Measurements from ENCODE around the gene FAF1. TPM values are rescaled to one million over a fixed set of nuclear protein-coding genes. Genes with fewer than 3 reads are reported as not detected.

Gene FAF1
- total and polyA plus RNA-seq, 9 of the 15 experiments (the other 6 are each of a cell fraction or from before 2014, with no cell fraction given), result 48.7 to 225 (median 118) TPM

DNA sequence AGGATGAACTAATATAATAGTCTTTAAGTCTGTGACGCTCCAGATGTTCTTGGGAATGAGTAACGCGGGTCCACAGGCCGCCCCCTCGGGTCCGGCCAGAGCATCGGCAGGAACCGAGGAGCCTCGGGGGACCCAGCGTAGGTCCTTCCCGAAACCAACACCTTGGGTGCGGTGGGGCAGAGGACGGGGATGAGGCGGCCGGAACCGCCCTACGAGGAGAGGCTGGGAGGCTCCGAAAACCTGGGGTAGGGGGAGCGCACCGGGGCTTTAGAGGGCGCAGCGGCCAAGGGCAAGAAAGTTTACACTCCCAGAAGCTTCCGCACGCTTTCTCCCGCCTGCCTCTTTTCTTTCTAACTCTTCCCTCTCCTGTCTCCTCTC is 543.9 kb downstream of the FAF1 start (continued):
- no peak for TF ChIP-seq CREBBP (IDR thresholded peaks at IDR 0.05; ENCODE audit: low read depth, low read length)
- TF ChIP-seq OTX1 (CRISPR knock-in tag; IDR thresholded peaks at IDR 0.05), result no peak
- TF ChIP-seq RBFOX2 (IDR thresholded peaks at IDR 0.05; ENCODE audit: low read depth, low read length), result no peak
- TF ChIP-seq SMC3 (conservative IDR thresholded peaks at IDR 0.05; ENCODE audit: insufficient read depth, low read depth, low read length), result no peak

DNA sequence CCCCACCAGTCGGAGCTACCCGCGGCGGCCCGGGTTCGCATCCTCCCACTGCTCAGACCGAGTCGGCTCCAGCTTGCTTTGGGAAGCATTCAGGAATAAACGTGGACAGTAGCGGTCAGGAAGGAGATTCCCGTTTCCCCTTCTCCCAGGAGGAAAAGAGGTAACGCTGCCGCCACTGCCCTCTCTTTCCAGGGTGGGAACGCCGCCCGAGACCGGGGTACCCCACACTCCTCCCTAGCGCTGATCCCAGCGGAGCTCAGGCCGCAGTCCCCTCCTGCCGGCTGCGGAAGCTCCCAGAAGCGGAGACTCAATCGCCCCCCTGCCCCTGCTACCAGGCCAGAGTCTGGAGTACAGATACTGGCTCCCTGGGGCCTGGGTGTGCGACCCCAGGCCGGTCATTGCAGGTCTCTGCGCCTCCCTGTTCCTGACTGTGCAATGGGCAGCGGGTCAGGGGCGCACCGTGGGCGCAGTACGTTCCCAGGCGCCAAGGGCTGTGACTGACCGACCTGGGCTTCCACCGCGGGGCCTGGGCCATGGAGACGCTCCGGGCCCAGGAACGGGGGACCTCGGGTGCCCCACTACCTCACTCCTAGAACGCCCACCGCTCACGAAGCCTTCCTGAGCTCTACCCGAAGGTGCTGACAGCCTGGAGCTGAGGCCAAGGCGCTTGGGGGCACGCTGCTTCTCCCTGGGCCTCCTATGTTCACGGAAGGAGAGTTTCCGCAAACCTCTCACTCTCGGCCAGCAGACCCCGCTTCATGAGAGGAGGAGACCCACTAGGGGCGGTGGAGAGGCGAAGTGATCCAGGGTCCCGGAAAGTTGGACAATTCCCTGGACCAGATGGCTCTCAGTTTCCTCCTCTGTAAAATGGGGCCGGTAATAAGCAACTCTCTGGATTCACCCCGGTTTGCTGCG is 544.6 kb downstream of the FAF1 start:
- intact Hi-C loops (cut with micrococcal nuclease), result no loop called here
- whole genome bisulfite sequencing (ENCODE audit: insufficient coverage, low coverage, missing lambda C conversion rate), result 5% methylated on average over 56 of the region's 56 CpGs

More for the DNA sequence above, 544.6 kb downstream of the FAF1 start:
- ChIA-PET CTCF (ENCODE audit: low intra/inter-chr PET ratio) (no interaction called here), POLR2A (no interaction called here)
- peaks cover 0 to 27% of the 10 kb centered on the region in 2 experiments; a peak in 1 of 5 replicates for H3K4me1 ChIP-seq (replicated peaks in 1 of 2; ENCODE audit: control insufficient read depth in 2 of 2, insufficient read depth in 2 of 2, low read length in 2 of 2)
- H3K9ac ChIP-seq (ENCODE audit: insufficient read depth in 1 of 2, low read depth in 2 of 2, low read length in 2 of 2), result no peak overlapping the region
- no peak for FAIRE-seq
- ATAC-seq, result no peak; the same call in none of the 3 replicates
- H3K9me3 ChIP-seq (replicated peaks; ENCODE audit: control insufficient read depth, insufficient read depth, low read depth, low read length), result no peaks in the 10 kb centered on the region
- H2AFZ ChIP-seq (ENCODE audit: low read depth, low read length), result no peak overlapping the region
- no peak overlapping the region for H3K27ac ChIP-seq (ENCODE audit: extremely low read depth, low read depth, low read length)
- H3K4me3 ChIP-seq, result no peak overlapping the region
- H3K27me3 ChIP-seq (ENCODE audit: control insufficient read depth in 2 of 2, insufficient read depth in 2 of 2, low read length in 2 of 2), result peaks cover 57 to 68% of the 10 kb centered on the region in 2 experiments
- H3K36me3 ChIP-seq (ENCODE audit: control insufficient read depth, insufficient read depth, low read length), result no peaks in the 10 kb centered on the region
- no peak for TF ChIP-seq ZNF143 (CRISPR knock-in tag; IDR thresholded peaks at IDR 0.05)
- TF ChIP-seq ZNF324 (CRISPR knock-in tag; IDR thresholded peaks at IDR 0.05), result no peak
- TF ChIP-seq, protein P1, sequence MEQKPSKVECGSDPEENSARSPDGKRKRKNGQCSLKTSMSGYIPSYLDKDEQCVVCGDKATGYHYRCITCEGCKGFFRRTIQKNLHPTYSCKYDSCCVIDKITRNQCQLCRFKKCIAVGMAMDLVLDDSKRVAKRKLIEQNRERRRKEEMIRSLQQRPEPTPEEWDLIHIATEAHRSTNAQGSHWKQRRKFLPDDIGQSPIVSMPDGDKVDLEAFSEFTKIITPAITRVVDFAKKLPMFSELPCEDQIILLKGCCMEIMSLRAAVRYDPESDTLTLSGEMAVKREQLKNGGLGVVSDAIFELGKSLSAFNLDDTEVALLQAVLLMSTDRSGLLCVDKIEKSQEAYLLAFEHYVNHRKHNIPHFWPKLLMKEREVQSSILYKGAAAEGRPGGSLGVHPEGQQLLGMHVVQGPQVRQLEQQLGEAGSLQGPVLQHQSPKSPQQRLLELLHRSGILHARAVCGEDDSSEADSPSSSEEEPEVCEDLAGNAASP (IDR thresholded peaks at IDR 0.05), result no peak
- no peak for TF ChIP-seq WHSC1 (IDR thresholded peaks at IDR 0.05; ENCODE audit: low read length)
- no peak for TF ChIP-seq TCF3 (CRISPR knock-in tag; IDR thresholded peaks at IDR 0.05)
- no peak for TF ChIP-seq KLF10 (CRISPR knock-in tag; IDR thresholded peaks at IDR 0.05)
- no peak for TF ChIP-seq SAFB (IDR thresholded peaks at IDR 0.05; ENCODE audit: borderline replicate concordance, low read depth, low read length)
- TF ChIP-seq, protein P2, sequence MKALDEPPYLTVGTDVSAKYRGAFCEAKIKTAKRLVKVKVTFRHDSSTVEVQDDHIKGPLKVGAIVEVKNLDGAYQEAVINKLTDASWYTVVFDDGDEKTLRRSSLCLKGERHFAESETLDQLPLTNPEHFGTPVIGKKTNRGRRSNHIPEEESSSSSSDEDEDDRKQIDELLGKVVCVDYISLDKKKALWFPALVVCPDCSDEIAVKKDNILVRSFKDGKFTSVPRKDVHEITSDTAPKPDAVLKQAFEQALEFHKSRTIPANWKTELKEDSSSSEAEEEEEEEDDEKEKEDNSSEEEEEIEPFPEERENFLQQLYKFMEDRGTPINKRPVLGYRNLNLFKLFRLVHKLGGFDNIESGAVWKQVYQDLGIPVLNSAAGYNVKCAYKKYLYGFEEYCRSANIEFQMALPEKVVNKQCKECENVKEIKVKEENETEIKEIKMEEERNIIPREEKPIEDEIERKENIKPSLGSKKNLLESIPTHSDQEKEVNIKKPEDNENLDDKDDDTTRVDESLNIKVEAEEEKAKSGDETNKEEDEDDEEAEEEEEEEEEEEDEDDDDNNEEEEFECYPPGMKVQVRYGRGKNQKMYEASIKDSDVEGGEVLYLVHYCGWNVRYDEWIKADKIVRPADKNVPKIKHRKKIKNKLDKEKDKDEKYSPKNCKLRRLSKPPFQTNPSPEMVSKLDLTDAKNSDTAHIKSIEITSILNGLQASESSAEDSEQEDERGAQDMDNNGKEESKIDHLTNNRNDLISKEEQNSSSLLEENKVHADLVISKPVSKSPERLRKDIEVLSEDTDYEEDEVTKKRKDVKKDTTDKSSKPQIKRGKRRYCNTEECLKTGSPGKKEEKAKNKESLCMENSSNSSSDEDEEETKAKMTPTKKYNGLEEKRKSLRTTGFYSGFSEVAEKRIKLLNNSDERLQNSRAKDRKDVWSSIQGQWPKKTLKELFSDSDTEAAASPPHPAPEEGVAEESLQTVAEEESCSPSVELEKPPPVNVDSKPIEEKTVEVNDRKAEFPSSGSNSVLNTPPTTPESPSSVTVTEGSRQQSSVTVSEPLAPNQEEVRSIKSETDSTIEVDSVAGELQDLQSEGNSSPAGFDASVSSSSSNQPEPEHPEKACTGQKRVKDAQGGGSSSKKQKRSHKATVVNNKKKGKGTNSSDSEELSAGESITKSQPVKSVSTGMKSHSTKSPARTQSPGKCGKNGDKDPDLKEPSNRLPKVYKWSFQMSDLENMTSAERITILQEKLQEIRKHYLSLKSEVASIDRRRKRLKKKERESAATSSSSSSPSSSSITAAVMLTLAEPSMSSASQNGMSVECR (CRISPR knock-in tag; IDR thresholded peaks at IDR 0.05), result no peak
- in situ Hi-C loops (cut with MboI), result no loop called here
- H3K4me2 ChIP-seq (ENCODE audit: insufficient read depth, low read length), result no peak overlapping the region
- DNase-seq (ENCODE audit: extremely low read depth in 1 of 4, low spot score in 3 of 4), result peak in 3 of 4 experiments; percentile 8 to 10 (median 9)
- H3K79me2 ChIP-seq (ENCODE audit: control insufficient read depth, insufficient read depth, low read length), result no peaks in the 10 kb centered on the region
- no TSS peak for BruUV-seq (replicated peaks)
- 0 out of 2 replicates have a peak, but pooled peaks cover 3% of the 10 kb centered on the region for H4K20me1 ChIP-seq (replicated peaks; ENCODE audit: control insufficient read depth, insufficient read depth, low read length)
- H3K9me1 ChIP-seq (ENCODE audit: control insufficient read depth, insufficient read depth, low read length), result no peaks in the 10 kb centered on the region

Measured in K562 (cell line).